ENCODE data around the gene FKBP8.
"Not testable (repeated sequence)": the region's sequence is repeated elsewhere in the genome, so short reads cannot be mapped to it uniquely, and the experiment has no call there.

Gene FKBP8

GRCh38 chr19:18541992-18542940, 1.1 kb downstream of the FKBP8 start:
- TF ChIP-seq, protein P1, sequence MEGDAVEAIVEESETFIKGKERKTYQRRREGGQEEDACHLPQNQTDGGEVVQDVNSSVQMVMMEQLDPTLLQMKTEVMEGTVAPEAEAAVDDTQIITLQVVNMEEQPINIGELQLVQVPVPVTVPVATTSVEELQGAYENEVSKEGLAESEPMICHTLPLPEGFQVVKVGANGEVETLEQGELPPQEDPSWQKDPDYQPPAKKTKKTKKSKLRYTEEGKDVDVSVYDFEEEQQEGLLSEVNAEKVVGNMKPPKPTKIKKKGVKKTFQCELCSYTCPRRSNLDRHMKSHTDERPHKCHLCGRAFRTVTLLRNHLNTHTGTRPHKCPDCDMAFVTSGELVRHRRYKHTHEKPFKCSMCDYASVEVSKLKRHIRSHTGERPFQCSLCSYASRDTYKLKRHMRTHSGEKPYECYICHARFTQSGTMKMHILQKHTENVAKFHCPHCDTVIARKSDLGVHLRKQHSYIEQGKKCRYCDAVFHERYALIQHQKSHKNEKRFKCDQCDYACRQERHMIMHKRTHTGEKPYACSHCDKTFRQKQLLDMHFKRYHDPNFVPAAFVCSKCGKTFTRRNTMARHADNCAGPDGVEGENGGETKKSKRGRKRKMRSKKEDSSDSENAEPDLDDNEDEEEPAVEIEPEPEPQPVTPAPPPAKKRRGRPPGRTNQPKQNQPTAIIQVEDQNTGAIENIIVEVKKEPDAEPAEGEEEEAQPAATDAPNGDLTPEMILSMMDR (IDR thresholded peaks at IDR 0.05; ENCODE audit: low read depth, low read length, missing control alignments), result no peak
- DNase-seq (ENCODE audit: low read depth), result no peak
- H3K4me3 ChIP-seq (ENCODE audit: low read depth, low read length), result peak overlapping the region; percentile 62
- in situ Hi-C loops (cut with HindIII; ENCODE audit: low sequenced_read_pairs), result no loop called here

DNA sequence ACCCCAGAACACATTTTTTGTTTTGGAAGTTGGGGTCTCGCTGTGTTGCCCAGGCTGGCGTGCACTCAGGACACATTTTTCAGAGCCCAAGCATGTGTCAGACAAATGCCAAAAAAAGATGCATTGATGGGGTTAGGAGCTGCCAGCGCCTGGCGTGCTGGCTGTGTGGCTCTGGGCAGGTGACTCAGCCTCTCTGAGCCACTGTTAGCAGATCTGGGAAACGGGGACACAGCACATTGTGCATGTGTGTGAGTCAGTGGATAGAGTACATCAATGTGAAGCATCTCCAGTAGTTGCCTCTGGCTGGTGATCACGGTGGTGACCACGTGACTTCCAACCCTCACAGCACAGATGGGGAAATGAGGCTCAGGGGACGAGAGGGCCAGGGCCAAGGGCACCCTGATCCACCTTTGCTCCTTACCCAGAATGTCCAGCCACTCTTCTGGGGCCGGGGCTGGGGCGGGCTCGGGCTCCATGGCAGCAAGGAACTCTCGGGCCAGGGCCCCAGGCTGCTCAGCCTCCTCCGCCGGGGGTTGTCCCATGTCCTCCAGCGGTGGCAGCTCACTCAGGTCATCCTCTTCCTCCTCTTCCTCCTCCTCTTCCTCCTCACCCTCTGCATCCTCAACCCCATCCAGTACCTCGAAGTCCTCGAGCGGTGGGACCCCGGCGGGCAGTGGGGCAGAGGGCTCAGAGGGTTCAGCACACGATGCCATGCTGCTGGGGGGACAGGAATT, 1.9 kb downstream of the FKBP8 start:
- in situ Hi-C loops (cut with HindIII; ENCODE audit: low sequenced_read_pairs), result no loop called here
- DNase-seq (ENCODE audit: low read depth), result no peak
- TF ChIP-seq, protein P1 (IDR thresholded peaks at IDR 0.05; ENCODE audit: low read depth, low read length, missing control alignments), result no peak
- H3K4me3 ChIP-seq (ENCODE audit: low read depth, low read length), result peak overlapping the region; percentile 62

DNA sequence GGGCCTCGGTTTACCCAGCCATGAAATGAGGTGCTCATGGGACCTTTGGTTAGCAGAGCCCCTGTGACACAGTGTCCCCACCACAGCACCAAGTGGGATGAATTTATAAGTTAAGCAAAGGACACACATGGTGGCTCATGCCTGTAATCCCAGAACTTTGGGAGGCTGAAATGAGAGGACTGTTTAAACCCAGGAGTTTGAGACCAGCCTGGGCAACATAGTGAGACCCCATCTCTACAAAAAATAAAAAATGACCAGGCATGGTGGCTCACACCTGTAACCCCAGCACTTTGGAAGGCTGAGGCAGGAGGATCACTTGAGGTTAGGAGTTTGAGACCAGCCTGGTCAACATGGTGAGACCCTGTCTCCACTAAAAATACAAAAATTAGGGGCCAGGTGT, 3.2 kb downstream of the FKBP8 start:
- in situ Hi-C loops (cut with HindIII; ENCODE audit: low sequenced_read_pairs); H3K4me3 ChIP-seq (ENCODE audit: low read depth, low read length); DNase-seq (ENCODE audit: low read depth): not testable (repeated sequence)

DNA sequence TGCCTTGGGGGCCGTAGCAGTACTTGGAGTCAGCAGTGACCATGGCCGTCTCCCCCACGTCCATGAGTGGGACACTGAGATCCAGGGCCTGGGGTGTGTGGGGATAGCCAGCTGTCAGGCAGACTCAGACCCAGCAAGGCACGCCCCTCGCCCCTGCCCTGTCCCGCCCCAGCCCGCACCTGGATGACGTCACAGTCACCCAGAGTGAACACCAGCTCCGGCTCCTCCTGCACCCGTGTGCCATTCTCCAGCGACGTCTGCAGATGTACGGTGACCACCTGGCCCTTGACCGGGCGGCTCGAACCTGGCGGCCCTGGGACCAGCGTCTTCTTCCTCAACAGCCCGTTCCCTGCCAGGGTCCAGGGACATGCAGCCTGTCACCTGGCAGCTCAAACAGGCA, 4.0 kb downstream of the FKBP8 start:
- TF ChIP-seq, protein P1 (IDR thresholded peaks at IDR 0.05; ENCODE audit: low read depth, low read length, missing control alignments), result no peak
- in situ Hi-C loops (cut with HindIII; ENCODE audit: low sequenced_read_pairs), result no loop called here
- H3K4me3 ChIP-seq (ENCODE audit: low read depth, low read length), result no peak overlapping the region
- DNase-seq (ENCODE audit: low read depth), result no peak

DNA sequence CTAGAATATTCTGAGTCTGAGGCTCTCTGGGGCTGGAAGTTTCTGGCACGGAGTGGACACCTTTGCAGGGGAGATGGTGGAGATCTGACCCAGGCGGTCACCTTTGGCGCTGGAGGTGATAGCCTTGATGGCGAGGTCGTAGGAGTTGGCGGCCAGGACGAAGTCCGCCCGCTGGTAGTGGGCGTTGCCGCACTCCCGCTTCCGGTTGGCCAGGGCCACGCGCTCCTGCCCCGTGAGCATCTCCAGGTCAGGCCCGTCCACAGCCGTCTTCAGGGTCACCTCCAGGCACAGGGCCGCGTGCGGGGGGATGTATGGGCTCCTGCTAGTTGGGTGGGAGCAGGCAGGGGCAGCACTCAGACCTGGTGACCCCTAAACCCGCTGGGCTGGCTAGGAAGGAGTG, 5.3 kb downstream of the FKBP8 start:
- no peak for DNase-seq (ENCODE audit: low read depth)
- TF ChIP-seq, protein P1 (IDR thresholded peaks at IDR 0.05; ENCODE audit: low read depth, low read length, missing control alignments), result no peak
- in situ Hi-C loops (cut with HindIII; ENCODE audit: low sequenced_read_pairs), result no loop called here
- no peak overlapping the region for H3K4me3 ChIP-seq (ENCODE audit: low read depth, low read length)

DNA sequence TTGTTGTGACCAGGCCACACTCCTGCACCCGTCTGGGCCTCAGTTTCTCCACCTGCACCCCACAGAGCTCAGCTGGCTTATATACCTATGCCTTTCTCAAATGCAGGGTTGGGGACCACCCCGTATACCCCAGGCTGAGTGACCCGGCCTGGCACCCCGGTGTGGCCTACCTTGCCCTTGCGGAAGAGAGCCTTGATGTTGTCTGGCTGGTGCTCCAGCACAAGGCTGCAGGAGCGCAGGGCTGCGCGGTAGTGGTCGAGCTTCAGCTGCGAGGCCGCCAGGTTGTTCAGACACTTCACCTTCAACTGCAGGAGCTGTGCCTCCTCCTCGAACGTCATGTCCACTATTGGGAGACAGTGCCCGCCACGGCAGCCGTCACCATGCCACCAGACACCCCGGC, 5.9 kb downstream of the FKBP8 start:
- in situ Hi-C loops (cut with HindIII; ENCODE audit: low sequenced_read_pairs), result no loop called here
- no peak overlapping the region for H3K4me3 ChIP-seq (ENCODE audit: low read depth, low read length)
- DNase-seq (ENCODE audit: low read depth), result no peak
- TF ChIP-seq, protein P1 (IDR thresholded peaks at IDR 0.05; ENCODE audit: low read depth, low read length, missing control alignments), result no peak

DNA sequence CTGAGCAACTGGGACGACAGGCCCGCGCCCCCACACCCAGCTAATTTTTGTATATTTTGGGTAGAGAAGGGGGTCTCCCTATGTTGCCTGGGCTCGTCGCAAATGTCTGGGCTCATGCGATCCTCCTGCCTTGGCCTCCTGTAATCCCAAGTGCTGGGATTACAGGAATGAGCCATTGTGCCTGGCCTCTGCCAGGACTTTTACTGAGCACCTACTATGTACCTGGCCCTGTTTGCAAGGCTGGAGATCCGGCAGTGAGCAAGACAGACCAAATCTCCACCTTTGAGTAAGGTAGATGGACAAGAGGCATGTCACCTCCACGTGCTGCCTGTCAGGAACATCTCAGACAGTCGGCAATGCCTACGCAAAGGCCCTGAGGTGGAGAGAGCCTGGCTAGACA, 6.9 kb downstream of the FKBP8 start:
- TF ChIP-seq, protein P1 (IDR thresholded peaks at IDR 0.05; ENCODE audit: low read depth, low read length, missing control alignments), result no peak
- in situ Hi-C loops (cut with HindIII; ENCODE audit: low sequenced_read_pairs), result no loop called here
- DNase-seq (ENCODE audit: low read depth), result no peak
- H3K4me3 ChIP-seq (ENCODE audit: low read depth, low read length), result no peak overlapping the region

Measured in astrocyte of the cerebellum (primary cell).